ENCODE measurements around the gene ACVR2A. TPM values are rescaled to one million over a fixed set of nuclear protein-coding genes. Genes with fewer than 3 reads are reported as not detected.

The ACVR2A gene
- total RNA-seq, 1 donor, result 42.9 TPM

DNA sequence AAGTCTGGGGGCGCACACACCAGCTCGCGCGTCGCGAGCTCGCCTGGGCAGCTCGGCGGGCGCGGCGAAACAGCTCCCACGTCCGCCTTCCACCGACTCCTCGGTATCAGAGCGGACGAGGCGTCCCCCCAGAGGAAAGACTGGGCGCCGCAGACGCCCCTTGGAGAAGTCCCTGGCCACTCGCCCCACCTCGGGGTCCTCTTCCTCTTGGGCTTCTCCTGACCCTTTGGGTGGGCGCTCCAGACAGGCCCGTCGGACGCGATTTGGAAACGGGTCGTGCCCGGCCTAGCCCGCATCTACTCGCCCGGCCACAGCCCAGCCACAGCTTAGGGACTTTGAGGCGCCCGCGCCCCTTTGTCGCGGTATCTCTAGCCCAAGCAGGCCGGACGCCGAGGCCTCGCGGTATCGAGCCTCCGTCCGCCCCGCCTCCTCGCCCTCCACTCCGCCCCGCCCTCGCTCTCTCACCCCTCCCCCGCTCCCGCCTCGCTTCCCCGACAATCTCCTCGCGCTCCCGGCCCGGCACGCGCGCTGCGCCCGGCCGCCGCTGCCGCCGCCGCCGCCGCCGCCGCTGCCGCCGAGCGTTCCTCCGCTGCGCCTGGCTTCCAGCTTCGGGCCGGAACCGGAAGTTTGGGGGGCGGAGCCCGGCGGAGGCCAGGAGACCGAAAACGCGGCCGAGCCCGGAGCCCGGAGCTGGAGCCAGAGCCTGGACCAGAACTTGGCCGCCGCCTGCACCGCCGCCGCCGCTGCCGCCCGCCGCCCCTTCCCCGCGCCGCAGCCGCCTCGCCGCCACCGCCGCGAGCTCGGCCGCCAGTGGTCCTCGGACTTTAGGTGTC, 749 bp upstream of the ACVR2A start:
- TF ChIP-seq, protein P1, sequence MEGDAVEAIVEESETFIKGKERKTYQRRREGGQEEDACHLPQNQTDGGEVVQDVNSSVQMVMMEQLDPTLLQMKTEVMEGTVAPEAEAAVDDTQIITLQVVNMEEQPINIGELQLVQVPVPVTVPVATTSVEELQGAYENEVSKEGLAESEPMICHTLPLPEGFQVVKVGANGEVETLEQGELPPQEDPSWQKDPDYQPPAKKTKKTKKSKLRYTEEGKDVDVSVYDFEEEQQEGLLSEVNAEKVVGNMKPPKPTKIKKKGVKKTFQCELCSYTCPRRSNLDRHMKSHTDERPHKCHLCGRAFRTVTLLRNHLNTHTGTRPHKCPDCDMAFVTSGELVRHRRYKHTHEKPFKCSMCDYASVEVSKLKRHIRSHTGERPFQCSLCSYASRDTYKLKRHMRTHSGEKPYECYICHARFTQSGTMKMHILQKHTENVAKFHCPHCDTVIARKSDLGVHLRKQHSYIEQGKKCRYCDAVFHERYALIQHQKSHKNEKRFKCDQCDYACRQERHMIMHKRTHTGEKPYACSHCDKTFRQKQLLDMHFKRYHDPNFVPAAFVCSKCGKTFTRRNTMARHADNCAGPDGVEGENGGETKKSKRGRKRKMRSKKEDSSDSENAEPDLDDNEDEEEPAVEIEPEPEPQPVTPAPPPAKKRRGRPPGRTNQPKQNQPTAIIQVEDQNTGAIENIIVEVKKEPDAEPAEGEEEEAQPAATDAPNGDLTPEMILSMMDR (IDR thresholded peaks at IDR 0.05; ENCODE audit: insufficient read depth, low read length), result peak; percentile 27
- DNase-seq (ENCODE audit: low read depth), result peak; percentile 86
- peak overlapping the region; percentile 92 for H3K4me3 ChIP-seq (ENCODE audit: low read depth, low read length)

DNA sequence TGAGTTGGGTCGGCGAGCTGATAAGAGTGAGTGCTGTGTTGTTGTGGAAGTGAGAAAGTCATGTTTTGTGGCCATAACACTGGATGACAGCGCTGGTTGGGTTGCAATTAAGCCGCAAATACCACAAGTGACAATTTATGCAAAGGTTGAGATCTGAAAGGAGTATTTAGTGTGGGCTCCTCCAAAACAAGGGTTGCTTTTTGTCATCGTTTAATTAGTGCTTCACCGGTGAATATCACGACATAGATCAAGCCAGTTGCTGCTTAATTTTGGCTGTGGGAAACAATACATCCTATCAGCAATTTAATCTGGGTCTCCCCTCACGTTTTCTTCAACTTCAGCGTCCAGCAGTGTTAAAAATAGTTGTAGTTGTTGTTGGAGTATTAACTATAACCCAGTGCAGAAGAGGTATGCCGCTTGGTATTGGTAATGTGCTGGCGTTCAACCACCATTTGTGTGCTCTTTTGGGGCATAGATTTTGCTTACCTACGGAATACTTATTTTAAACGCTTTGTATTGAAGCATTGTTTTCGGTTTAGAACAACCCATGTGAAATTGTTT, 662 bp downstream of the ACVR2A start:
- peak overlapping the region; percentile 92 for H3K4me3 ChIP-seq (ENCODE audit: low read depth, low read length)
- DNase-seq (ENCODE audit: low read depth), result peak; percentile 26
- TF ChIP-seq, protein P1 (IDR thresholded peaks at IDR 0.05; ENCODE audit: insufficient read depth, low read length), result no peak

DNA sequence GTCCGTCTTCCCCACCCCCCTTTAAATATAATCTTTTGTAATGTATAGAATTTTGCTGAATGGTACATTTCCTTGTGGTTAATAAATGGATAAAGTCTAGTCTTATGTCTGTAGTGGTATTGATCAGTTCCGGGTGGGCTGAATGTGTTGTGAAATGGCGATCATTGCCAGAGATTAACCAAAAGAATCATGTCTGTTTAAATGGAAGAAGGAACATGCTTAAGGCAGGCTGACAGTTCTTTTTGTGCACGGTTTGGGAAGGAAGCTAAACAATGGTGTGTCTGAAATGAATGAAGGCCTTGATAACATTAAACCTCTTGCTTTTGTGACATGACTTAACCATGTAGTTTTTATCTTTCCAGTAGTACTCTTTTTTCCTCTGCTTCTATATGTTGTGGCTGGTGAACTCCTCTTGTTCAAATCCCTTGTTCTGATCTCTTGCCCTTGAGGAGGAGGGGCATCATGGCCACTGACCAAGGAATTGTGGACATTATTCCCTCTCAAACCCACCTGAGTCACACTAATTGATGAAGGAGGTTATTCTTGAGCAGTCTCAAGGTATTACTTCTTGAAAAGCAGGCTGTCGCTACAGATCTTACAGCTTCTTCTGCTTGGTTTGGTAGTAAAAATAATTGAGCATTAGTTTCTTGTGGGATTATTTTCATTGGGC, 1.7 kb downstream of the ACVR2A start:
- TF ChIP-seq, protein P1 (IDR thresholded peaks at IDR 0.05; ENCODE audit: insufficient read depth, low read length), result no peak
- peak overlapping the region; percentile 92 for H3K4me3 ChIP-seq (ENCODE audit: low read depth, low read length)
- DNase-seq (ENCODE audit: low read depth), result peak; percentile 25

DNA sequence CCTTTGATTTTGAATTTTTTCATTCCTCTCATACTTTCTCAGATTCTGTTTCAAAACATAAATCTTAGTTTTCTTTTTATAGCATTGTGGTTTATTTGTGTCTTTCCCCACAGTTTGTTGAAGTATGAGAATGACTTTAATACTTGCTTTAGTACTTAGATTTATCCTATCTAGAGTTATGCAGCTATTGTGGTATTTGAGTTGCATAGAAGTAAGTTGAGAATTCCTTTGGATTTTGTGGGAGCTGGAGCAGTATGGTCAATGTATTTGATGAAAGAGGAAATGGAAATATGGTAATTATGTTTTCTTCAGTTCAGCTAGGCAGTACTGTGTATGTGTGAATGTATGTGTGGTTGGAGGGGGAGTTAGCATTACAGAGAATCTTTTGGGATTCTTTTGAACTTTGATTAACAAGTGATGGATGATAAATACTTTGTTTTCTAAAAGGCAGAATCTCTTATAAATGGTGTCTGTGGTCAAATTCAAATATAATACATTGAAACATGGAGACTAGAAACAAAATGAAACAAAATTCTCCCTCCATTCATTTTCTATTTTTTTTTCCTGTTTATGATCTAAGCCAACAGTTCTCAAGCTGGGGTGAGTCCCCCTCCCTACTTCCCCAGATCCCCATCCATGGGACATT, 3.0 kb downstream of the ACVR2A start:
- no peak for DNase-seq (ENCODE audit: low read depth)
- H3K4me3 ChIP-seq (ENCODE audit: low read depth, low read length), result peak overlapping the region; percentile 92

DNA sequence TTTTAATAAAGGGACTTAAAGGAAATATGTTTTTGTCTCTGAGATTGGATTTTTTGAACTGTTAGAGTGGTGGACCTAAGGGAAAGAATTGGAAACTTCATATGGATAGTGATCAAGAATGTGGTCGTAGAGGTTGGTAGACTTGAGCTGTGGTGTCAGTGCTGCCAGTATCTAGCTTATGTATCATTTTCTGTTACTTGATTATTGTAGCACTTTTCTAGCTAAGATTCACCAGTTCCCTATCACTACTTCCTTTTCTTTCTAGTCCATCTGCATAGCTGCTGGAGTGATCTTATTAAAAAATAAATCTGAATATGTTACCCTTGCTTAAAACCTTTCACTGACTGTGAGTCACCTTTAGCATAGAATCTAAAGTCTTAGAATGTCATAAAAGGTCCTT, 6.0 kb downstream of the ACVR2A start:
- H3K4me3 ChIP-seq (ENCODE audit: low read depth, low read length), result no peak overlapping the region
- TF ChIP-seq, protein P1 (IDR thresholded peaks at IDR 0.05; ENCODE audit: insufficient read depth, low read length), result no peak
- DNase-seq (ENCODE audit: low read depth), result no peak

More for the DNA sequence above, 3.0 kb downstream of the ACVR2A start:
- TF ChIP-seq, protein P1 (IDR thresholded peaks at IDR 0.05; ENCODE audit: insufficient read depth, low read length), result no peak

DNA sequence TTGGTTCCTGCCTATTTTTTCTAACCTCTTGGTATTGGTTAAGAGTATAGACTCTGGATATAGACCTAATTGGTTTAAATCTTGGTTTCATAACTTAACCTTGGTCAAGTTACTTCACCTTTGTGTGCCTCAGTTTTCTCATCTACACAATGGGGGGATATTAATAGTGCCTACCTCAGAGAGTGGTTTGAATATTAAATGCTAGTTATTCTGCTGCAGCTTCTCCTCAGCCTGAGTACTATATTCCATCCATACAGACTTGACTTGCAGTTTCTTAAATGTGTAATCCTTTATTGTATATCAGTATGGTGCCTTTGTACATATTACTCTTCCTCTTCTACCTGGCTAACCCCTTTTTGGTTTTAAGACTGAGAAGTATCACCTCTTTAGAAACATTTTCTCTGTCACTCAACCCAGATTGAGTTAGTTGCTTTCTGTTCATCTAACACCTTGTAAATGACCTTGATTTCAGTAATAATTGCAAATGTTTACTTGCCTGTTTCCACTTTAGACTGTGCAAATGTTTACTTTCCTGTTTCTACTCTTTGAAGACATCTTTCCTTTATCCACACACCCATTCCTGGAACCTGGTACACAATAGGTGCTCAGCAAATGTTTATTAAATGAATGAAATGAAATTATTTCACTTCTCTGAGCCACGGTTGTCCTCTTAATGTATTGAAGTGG, 6.6 kb downstream of the ACVR2A start:
- TF ChIP-seq, protein P1 (IDR thresholded peaks at IDR 0.05; ENCODE audit: insufficient read depth, low read length), result no peak
- no peak overlapping the region for H3K4me3 ChIP-seq (ENCODE audit: low read depth, low read length)

More for the DNA sequence above, 6.6 kb downstream of the ACVR2A start:
- no peak for DNase-seq (ENCODE audit: low read depth)
